K562 (cell line): ENCODE results near the gene AGPAT2. TPM values are rescaled to one million over a fixed set of nuclear protein-coding genes. Genes with fewer than 3 reads are reported as not detected.

ENCODE experiments used
- ELF1 ChIP-seq: fragments of 200-800 bp; sonication (Bioruptor generic); IDR thresholded peaks from 2 replicates; pipeline ENCODE4 v1.6.1; 2016; ENCODE audit warnings: missing genetic modification characterization, missing compliant biosample characterization
- KHSRP ChIP-seq: fragments of 450-650 bp; IDR thresholded peaks from 2 replicates; pipeline ENCODE4 v1.6.1; 2017
- RB1 ChIP-seq: fragments of 450-650 bp; IDR thresholded peaks from 2 replicates; pipeline ENCODE4 v1.6.1; 2017; ENCODE audit warnings: low read depth, mild to moderate bottlenecking
- RBM14 ChIP-seq: fragments of 200-400 bp; formaldehyde crosslinking; IDR thresholded peaks from 2 replicates; pipeline ENCODE4 v1.6.1; 2018; ENCODE audit warnings: low read depth, mild to moderate bottlenecking, low read length, moderate library complexity, borderline replicate concordance; ENCODE audit not compliant: insufficient read depth
- REST ChIP-seq, 2 experiments: fragments of 450-650 bp; formaldehyde crosslinking in 1 of 2; IDR thresholded peaks; 2 replicates each; pipeline versions ENCODE4 v1.4.0 to v1.6.1; 2014 to 2020; ENCODE audit warnings: mild to moderate bottlenecking in 2 of 2, borderline replicate concordance in 1 of 2, low read depth in 1 of 2
- SNRNP70 ChIP-seq: fragments of 200-400 bp; formaldehyde crosslinking; optimal IDR thresholded peaks from 2 replicates; pipeline ENCODE3; 2017; ENCODE audit warnings: low read depth, low read length
- TBP ChIP-seq: optimal IDR thresholded peaks from 2 replicates; pipeline ENCODE3; 2011; ENCODE audit warnings: low read depth, low read length, improper control_type of control experiment
- TCFL5 ChIP-seq: fragments of 250-450 bp; sonication (Bioruptor Pico); conservative IDR thresholded peaks from 2 replicates; pipeline ENCODE4 v1.6.1; 2021; ENCODE audit warnings: mild to moderate bottlenecking, moderate library complexity, matching md5 sums
- WHSC1 ChIP-seq: IDR thresholded peaks from one replicate; pipeline ENCODE4 v1.6.1; 2012; ENCODE audit warnings: low read length, control low read depth, inconsistent platforms
- ZNF445 ChIP-seq: fragments of 250-450 bp; sonication (Bioruptor Pico); IDR thresholded peaks from 2 replicates; pipeline ENCODE4 v1.4.0; 2020; ENCODE audit warnings: low read depth, mild to moderate bottlenecking, moderate library complexity
- polyA plus RNA-seq, 8 experiments: library from polyadenylated mRNA; depleted of rRNA in 4 of 8; stranded (reverse) in 5 of 8; unstranded in 3 of 8; fragments of >200 nt; fragmentation: Nextera tagmentation in 2 of 8; fragmentation: Illumina TruSeq in 1 of 8; extraction: Ambion mirVana in 2 of 8; extraction: Trizol in 1 of 8; gene quantifications; 2 replicates each; pipeline versions ENCODE4 v1.2.1 to v1.2.3, GENCODE V29; 2011 to 2014; ENCODE audit warnings: inconsistent platforms in 1 of 8, missing spikeins in 1 of 8
- total RNA-seq, 7 experiments: library from RNA; depleted of rRNA in 6 of 7; stranded (reverse); fragments of >200 nt in 6 of 7; fragmentation: Illumina TruSeq in 2 of 7; extraction: Trizol in 2 of 7; gene quantifications; 2 replicates each; pipeline versions ENCODE4 v1.2.1 to v1.2.3, GENCODE V29; 2011 to 2021; ENCODE audit warnings: low replicate concordance in 1 of 7

AGPAT2 gene
- total and polyA plus RNA-seq, 9 of the 15 experiments (the other 6 are each of a cell fraction or from before 2014, with no cell fraction given), result 0.13 to 54.5 (median 23.9) TPM

- TF ChIP-seq ZNF445 (CRISPR knock-in tag) (0 out of 2 replicates have a peak, but pooled peaks have one; percentile 25), ELF1 (tag) (no peak), RB1 (peak; percentile 67), WHSC1 (no peak), REST (IDR thresholded peaks at IDR 0.05; ENCODE audit: borderline replicate concordance) (peak; percentile 20; the same call in 1 of the 2 replicates), REST (CRISPR knock-in tag; IDR thresholded peaks at IDR 0.05; ENCODE audit: low read depth) (peak; percentile 76; the same call in 1 of the 2 replicates), SNRNP70 (no peak), TCFL5 (CRISPR knock-in tag) (no peak), KHSRP (no peak), RBM14 (peak; percentile 87; the same call in 1 of the 2 replicates), TBP (peak; percentile 8)
These were observed 22.1 kb downstream of the AGPAT2 start (continued) for GRCh38 chr9:136665111-136665703.
